K562 (cell line): ENCODE data around the gene GASK1B. TPM values are rescaled to one million over a fixed set of nuclear protein-coding genes. Genes with fewer than 3 reads are reported as not detected.

Source experiments
- CCAR2 ChIP-seq: fragments of 200-400 bp; formaldehyde crosslinking; IDR thresholded peaks from 2 replicates; pipeline ENCODE4 v1.6.1; 2017; ENCODE audit warnings: mild to moderate bottlenecking, low read depth, low read length
- CREM ChIP-seq: IDR thresholded peaks from 2 replicates; pipeline ENCODE4 v1.6.1; 2014; ENCODE audit warnings: antibody characterized with exemption, low read depth
- HDAC1 ChIP-seq, 2 experiments: fragments of 450-650 bp; IDR thresholded peaks; 2 replicates each; pipeline ENCODE4 v1.6.1; 2016 to 2017; ENCODE audit warnings: inconsistent platforms in 1 of 2, mild to moderate bottlenecking in 1 of 2, moderate library complexity in 1 of 2
- POLR2A ChIP-seq: fragments of 450-650 bp; conservative IDR thresholded peaks from 2 replicates; pipeline ENCODE4 v1.6.1; 2016
- RBM25 ChIP-seq: fragments of 200-400 bp; formaldehyde crosslinking; IDR thresholded peaks from 2 replicates; pipeline ENCODE4 v1.6.1; 2018; ENCODE audit warnings: low read length, low read depth, moderate library complexity; ENCODE audit not compliant: severe bottlenecking
- ZNF41 ChIP-seq: fragments of 250-450 bp; sonication (Bioruptor Pico); conservative IDR thresholded peaks from 2 replicates; pipeline ENCODE4 v1.4.0; 2020; ENCODE audit warnings: mild to moderate bottlenecking
- ZNF436 ChIP-seq: fragments of 250-450, 450-650 bp; sonication (Bioruptor Pico); formaldehyde crosslinking; IDR thresholded peaks from 2 replicates; pipeline ENCODE4 v1.7.0; 2020; ENCODE audit warnings: mild to moderate bottlenecking
- ZNF717 ChIP-seq: fragments of 250-450 bp; sonication (Bioruptor Pico); IDR thresholded peaks from 2 replicates; pipeline ENCODE4 v1.5.0; 2021
- polyA plus RNA-seq, 8 experiments: library from polyadenylated mRNA; depleted of rRNA in 4 of 8; stranded (reverse) in 5 of 8; unstranded in 3 of 8; fragments of >200 nt; fragmentation: Nextera tagmentation in 2 of 8; fragmentation: Illumina TruSeq in 1 of 8; extraction: Ambion mirVana in 2 of 8; extraction: Trizol in 1 of 8; gene quantifications; 2 replicates each; pipeline versions ENCODE4 v1.2.1 to v1.2.3, GENCODE V29; 2011 to 2014; ENCODE audit warnings: inconsistent platforms in 1 of 8, missing spikeins in 1 of 8
- total RNA-seq, 7 experiments: library from RNA; depleted of rRNA in 6 of 7; stranded (reverse); fragments of >200 nt in 6 of 7; fragmentation: Illumina TruSeq in 2 of 7; extraction: Trizol in 2 of 7; gene quantifications; 2 replicates each; pipeline versions ENCODE4 v1.2.1 to v1.2.3, GENCODE V29; 2011 to 2021; ENCODE audit warnings: low replicate concordance in 1 of 7
- TF ChIP-seq, protein P1 (sequence below), 2 experiments: fragments of 450-650 bp; formaldehyde crosslinking in 1 of 2; IDR thresholded peaks; 2 replicates each; pipeline versions ENCODE4 v1.4.0 to v1.6.1; 2014 to 2020; ENCODE audit warnings: mild to moderate bottlenecking in 2 of 2, borderline replicate concordance in 1 of 2, low read depth in 1 of 2
- TF ChIP-seq, protein P2 (sequence below): fragments of 250-450 bp; sonication (Bioruptor Pico); IDR thresholded peaks from 2 replicates; pipeline ENCODE4 v1.4.0; 2020
- TF ChIP-seq, protein P3 (sequence below): fragments of 450-650 bp; IDR thresholded peaks from 2 replicates; pipeline ENCODE4 v1.6.1; 2016; ENCODE audit warnings: borderline replicate concordance

GASK1B gene
- total and polyA plus RNA-seq, 9 of the 15 experiments (the other 6 are each of a cell fraction or from before 2014, with no cell fraction given): 0.13 to 1.2 (median 0.61) TPM

DNA sequence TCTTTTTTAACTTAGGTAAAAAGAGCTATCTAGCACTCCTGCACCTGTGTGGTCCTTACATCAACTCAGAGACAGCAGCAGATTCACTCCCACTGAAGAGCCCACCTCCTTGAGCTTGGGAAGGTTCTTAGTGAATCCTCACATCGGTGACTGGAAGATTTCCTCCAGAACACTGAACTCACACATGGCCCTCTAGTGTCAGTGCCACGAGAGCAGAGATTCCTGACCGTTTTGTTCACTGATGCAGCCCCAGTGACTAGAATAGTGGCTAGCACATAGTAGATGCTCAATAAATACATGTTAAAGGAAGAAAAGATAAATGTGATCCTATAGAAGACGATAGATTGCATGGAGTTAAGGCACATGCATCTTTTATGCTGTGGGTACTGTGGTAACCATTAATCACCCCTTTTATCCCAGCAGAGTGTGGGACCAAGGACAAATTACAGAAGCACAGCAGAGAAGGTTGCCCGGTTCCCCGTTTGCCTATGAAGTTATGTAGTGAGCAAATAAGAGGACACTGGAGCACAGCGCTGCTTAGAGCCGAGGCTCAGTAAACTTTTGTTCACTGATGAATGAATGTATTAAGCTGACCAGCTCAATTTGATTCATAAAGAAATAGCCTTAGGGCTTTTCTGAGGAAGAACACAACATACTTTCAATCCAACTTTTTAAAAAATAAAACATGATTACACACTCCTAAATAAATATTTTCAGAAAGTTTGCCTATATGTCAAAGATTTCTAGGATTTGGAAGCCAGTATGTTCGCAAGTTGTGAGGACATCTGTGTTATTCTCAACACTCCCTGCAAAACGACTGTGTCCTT lies 8.7 kb downstream of the GASK1B start (continued):
- TF ChIP-seq, protein P1, sequence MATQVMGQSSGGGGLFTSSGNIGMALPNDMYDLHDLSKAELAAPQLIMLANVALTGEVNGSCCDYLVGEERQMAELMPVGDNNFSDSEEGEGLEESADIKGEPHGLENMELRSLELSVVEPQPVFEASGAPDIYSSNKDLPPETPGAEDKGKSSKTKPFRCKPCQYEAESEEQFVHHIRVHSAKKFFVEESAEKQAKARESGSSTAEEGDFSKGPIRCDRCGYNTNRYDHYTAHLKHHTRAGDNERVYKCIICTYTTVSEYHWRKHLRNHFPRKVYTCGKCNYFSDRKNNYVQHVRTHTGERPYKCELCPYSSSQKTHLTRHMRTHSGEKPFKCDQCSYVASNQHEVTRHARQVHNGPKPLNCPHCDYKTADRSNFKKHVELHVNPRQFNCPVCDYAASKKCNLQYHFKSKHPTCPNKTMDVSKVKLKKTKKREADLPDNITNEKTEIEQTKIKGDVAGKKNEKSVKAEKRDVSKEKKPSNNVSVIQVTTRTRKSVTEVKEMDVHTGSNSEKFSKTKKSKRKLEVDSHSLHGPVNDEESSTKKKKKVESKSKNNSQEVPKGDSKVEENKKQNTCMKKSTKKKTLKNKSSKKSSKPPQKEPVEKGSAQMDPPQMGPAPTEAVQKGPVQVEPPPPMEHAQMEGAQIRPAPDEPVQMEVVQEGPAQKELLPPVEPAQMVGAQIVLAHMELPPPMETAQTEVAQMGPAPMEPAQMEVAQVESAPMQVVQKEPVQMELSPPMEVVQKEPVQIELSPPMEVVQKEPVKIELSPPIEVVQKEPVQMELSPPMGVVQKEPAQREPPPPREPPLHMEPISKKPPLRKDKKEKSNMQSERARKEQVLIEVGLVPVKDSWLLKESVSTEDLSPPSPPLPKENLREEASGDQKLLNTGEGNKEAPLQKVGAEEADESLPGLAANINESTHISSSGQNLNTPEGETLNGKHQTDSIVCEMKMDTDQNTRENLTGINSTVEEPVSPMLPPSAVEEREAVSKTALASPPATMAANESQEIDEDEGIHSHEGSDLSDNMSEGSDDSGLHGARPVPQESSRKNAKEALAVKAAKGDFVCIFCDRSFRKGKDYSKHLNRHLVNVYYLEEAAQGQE (IDR thresholded peaks at IDR 0.05; ENCODE audit: borderline replicate concordance): no peak
- TF ChIP-seq, protein P1 (CRISPR knock-in tag; IDR thresholded peaks at IDR 0.05; ENCODE audit: low read depth): no peak
- no peak for TF ChIP-seq ZNF717 (CRISPR knock-in tag)
- no peak for TF ChIP-seq RBM25
- TF ChIP-seq, protein P2, sequence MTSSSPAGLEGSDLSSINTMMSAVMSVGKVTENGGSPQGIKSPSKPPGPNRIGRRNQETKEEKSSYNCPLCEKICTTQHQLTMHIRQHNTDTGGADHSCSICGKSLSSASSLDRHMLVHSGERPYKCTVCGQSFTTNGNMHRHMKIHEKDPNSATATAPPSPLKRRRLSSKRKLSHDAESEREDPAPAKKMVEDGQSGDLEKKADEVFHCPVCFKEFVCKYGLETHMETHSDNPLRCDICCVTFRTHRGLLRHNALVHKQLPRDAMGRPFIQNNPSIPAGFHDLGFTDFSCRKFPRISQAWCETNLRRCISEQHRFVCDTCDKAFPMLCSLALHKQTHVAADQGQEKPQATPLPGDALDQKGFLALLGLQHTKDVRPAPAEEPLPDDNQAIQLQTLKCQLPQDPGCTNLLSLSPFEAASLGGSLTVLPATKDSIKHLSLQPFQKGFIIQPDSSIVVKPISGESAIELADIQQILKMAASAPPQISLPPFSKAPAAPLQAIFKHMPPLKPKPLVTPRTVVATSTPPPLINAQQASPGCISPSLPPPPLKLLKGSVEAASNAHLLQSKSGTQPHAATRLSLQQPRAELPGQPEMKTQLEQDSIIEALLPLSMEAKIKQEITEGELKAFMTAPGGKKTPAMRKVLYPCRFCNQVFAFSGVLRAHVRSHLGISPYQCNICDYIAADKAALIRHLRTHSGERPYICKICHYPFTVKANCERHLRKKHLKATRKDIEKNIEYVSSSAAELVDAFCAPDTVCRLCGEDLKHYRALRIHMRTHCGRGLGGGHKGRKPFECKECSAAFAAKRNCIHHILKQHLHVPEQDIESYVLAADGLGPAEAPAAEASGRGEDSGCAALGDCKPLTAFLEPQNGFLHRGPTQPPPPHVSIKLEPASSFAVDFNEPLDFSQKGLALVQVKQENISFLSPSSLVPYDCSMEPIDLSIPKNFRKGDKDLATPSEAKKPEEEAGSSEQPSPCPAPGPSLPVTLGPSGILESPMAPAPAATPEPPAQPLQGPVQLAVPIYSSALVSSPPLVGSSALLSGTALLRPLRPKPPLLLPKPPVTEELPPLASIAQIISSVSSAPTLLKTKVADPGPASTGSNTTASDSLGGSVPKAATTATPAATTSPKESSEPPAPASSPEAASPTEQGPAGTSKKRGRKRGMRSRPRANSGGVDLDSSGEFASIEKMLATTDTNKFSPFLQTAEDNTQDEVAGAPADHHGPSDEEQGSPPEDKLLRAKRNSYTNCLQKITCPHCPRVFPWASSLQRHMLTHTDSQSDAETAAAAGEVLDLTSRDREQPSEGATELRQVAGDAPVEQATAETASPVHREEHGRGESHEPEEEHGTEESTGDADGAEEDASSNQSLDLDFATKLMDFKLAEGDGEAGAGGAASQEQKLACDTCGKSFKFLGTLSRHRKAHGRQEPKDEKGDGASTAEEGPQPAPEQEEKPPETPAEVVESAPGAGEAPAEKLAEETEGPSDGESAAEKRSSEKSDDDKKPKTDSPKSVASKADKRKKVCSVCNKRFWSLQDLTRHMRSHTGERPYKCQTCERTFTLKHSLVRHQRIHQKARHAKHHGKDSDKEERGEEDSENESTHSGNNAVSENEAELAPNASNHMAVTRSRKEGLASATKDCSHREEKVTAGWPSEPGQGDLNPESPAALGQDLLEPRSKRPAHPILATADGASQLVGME: no peak
- no peak for TF ChIP-seq HDAC1 (IDR thresholded peaks at IDR 0.05)
- no peak for TF ChIP-seq POLR2A
- TF ChIP-seq CCAR2: no peak
- no peak for TF ChIP-seq CREM
- TF ChIP-seq, protein P3, sequence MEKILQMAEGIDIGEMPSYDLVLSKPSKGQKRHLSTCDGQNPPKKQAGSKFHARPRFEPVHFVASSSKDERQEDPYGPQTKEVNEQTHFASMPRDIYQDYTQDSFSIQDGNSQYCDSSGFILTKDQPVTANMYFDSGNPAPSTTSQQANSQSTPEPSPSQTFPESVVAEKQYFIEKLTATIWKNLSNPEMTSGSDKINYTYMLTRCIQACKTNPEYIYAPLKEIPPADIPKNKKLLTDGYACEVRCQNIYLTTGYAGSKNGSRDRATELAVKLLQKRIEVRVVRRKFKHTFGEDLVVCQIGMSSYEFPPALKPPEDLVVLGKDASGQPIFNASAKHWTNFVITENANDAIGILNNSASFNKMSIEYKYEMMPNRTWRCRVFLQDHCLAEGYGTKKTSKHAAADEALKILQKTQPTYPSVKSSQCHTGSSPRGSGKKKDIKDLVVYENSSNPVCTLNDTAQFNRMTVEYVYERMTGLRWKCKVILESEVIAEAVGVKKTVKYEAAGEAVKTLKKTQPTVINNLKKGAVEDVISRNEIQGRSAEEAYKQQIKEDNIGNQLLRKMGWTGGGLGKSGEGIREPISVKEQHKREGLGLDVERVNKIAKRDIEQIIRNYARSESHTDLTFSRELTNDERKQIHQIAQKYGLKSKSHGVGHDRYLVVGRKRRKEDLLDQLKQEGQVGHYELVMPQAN: no peak
- no peak for TF ChIP-seq ZNF436 (CRISPR knock-in tag)
- no peak for TF ChIP-seq ZNF41 (CRISPR knock-in tag)
